Psoas muscle (tissue), 8 donors: ENCODE data around the gene RABGAP1L. TPM values are rescaled to one million over a fixed set of nuclear protein-coding genes. Genes with fewer than 3 reads are reported as not detected.
"Not testable (repeated sequence)": the region's sequence is repeated elsewhere in the genome, so short reads cannot be mapped to it uniquely, and the experiment has no call there.

Experiments
- ATAC-seq, 4 donors: fragments of 200-7000 bp; cut with Tn5 transposase; one replicate each; pipeline ENCODE4 v1.9.1; 2020; ENCODE audit warnings: moderate library complexity in 3 of 4, mild to moderate bottlenecking in 2 of 4
- DNase-seq, 2 donors: peaks; one replicate each; pipeline ENCODE4 v3.0.0-alpha.2; 2020
- H3K27ac ChIP-seq: fragments of 200-600 bp; one replicate; pipeline ENCODE4 v1.8.0; 2022
- H3K27me3 ChIP-seq, 3 donors: fragments of 200-600 bp in 1 of 3; one replicate each; pipeline versions ENCODE4 v1.6.1 to v1.8.0; 2013 to 2022; ENCODE audit warnings: low read length in 2 of 3, mild to moderate bottlenecking in 2 of 3, moderate library complexity in 1 of 3; ENCODE audit not compliant: insufficient read depth in 3 of 3
- H3K36me3 ChIP-seq, 2 donors: fragments of 200-600 bp in 1 of 2; one replicate each; pipeline versions ENCODE4 v1.6.1 to v1.8.0; 2013 to 2022; ENCODE audit warnings: low read depth in 1 of 2, mild to moderate bottlenecking in 1 of 2, moderate library complexity in 1 of 2; ENCODE audit not compliant: insufficient read depth in 1 of 2
- H3K4me1 ChIP-seq: fragments of 200-600 bp; one replicate; pipeline ENCODE4 v1.8.0; 2022
- H3K4me3 ChIP-seq: fragments of 200-600 bp; one replicate; pipeline ENCODE4 v1.8.0; 2022; ENCODE audit warnings: mild to moderate bottlenecking
- H3K9me3 ChIP-seq: fragments of 200-600 bp; one replicate; pipeline ENCODE4 v1.8.0; 2022
- CTCF ChIP-seq: fragments of 200-600 bp; IDR thresholded peaks from one replicate; pipeline ENCODE4 v1.8.0; 2022; ENCODE audit warnings: antibody characterized with exemption
- WGBS, 3 donors: extraction: QIAGEN DNeasy Blood & Tissue Kit; methylation state at CpG; one replicate each; pipeline versions ENCODE4 v1.1.6 to v1.1.7; 2013; 5-methylcytosine and 5-hydroxymethylcytosine counted together
- intact Hi-C, 2 donors: fragments of 100-400 bp; cut with DNase I; formaldehyde crosslinking; loops; one replicate each; pipeline versions ENCODE4 v1.11.0 to v1.14.2; 2022
- polyA plus RNA-seq, 3 donors: library from polyadenylated mRNA; stranded (reverse); fragments of 200-250 nt; gene quantifications; one replicate each; pipeline ENCODE4 v1.2.3, GENCODE V29; 2013
- total RNA-seq, 4 donors: library from RNA; stranded (reverse); fragmentation: NEBNext Ultra II Directional in 2 of 4; extraction: Animal tissue kit (Norgen Biotek cat#: 25700) in 2 of 4; gene quantifications; one replicate each; pipeline versions ENCODE4 v1.2.1 to v1.2.4, GENCODE V29; 2021 to 2023
- donor health status: healthy with polysubstance abuse.
- donor health status: DM: no; HTN: no; CAD: no; lungs with moderate emphysema.
- donor health status: Bipolar disorder and iron deficiency.
- donor health status: healthy.
- donor health status: DM: yes; HTN: yes; CAD: no.
- donor health status: DM: no; HTN: no; CAD: no.
- donor health status: DM: no; HTN: no; CAD: no.
- donor health status: DM: yes; HTN: yes; CAD: no.

RABGAP1L gene
- total and polyA plus RNA-seq, 7 donors: 2.9 to 14.4 (median 8.7) TPM

- intact Hi-C loops: no loop called here
- Histone ChIP-seq H3K4me3 (no peak overlapping the region), H3K4me1 (no peaks in the 10 kb centered on the region), H3K9me3 (no peaks in the 10 kb centered on the region), H3K36me3 (no peaks in the 10 kb centered on the region), H3K27me3 (no peaks in the 10 kb centered on the region), H3K27ac (no peak overlapping the region)
- no peak for ATAC-seq
- no peak for DNase-seq
- TF ChIP-seq CTCF: no peak
- WGBS, 3 donors: 68 to 80% (median 73%) methylated on average over 1 of the region's 1 CpG
Observed at GRCh38 chr1:174639461-174639860, 480.1 kb downstream of the RABGAP1L start.

- DNase-seq: no peak
- H3K27me3 ChIP-seq: no peaks in the 10 kb centered on the region
- no peak overlapping the region for H3K4me3 ChIP-seq
- no peak for TF ChIP-seq CTCF
- H3K27ac ChIP-seq: no peak overlapping the region
- H3K36me3 ChIP-seq: no peaks in the 10 kb centered on the region
- ATAC-seq: no peak
- intact Hi-C loops: no loop called here
- H3K9me3 ChIP-seq: no peaks in the 10 kb centered on the region
- 81 to 97% (median 92%) methylated on average over 1 of the region's 1 CpG for WGBS, 3 donors
- H3K4me1 ChIP-seq: no peaks in the 10 kb centered on the region
Observed at GRCh38 chr1:174640783-174641182, 481.5 kb downstream of the RABGAP1L start.

GRCh38 chr1:174642393-174642792 is 483.1 kb downstream of the RABGAP1L start:
- Histone ChIP-seq H3K4me1 (no peaks in the 10 kb centered on the region), H3K27ac (no peak overlapping the region), H3K36me3 (no peaks in the 10 kb centered on the region), H3K27me3 (no peaks in the 10 kb centered on the region), H3K4me3 (no peak overlapping the region), H3K9me3 (no peaks in the 10 kb centered on the region)
- ATAC-seq (no peak), DNase-seq (no peak)
- intact Hi-C loops: no loop called here
- no peak for TF ChIP-seq CTCF

- no peak overlapping the region for H3K27ac ChIP-seq
- 83 to 94% (median 87%) methylated on average over 1 of the region's 1 CpG for whole genome bisulfite sequencing, 3 donors
- H3K4me3 ChIP-seq: no peak overlapping the region
Observed at GRCh38 chr1:174643206-174643605, 483.9 kb downstream of the RABGAP1L start.

GRCh38 chr1:174649572-174649971 is 490.3 kb downstream of the RABGAP1L start:
- H3K9me3 ChIP-seq, DNase-seq, H3K36me3 ChIP-seq, H3K4me3 ChIP-seq, intact Hi-C loops, ATAC-seq, H3K27me3 ChIP-seq, H3K27ac ChIP-seq, H3K4me1 ChIP-seq: not testable (repeated sequence)
- WGBS, 3 donors: 69 to 76% (median 75%) methylated on average over 2 of the region's 2 CpGs

More at GRCh38 chr1:174643206-174643605, 483.9 kb downstream of the RABGAP1L start:
- Histone ChIP-seq H3K9me3 (no peaks in the 10 kb centered on the region), H3K4me1 (no peaks in the 10 kb centered on the region), H3K27me3 (no peaks in the 10 kb centered on the region), H3K36me3 (no peaks in the 10 kb centered on the region)
- ATAC-seq: no peak
- no peak for TF ChIP-seq CTCF
- intact Hi-C loops: no loop called here
- DNase-seq: no peak
